Sigmoid colon (tissue), 7 donors: ENCODE data around the gene SNX20. TPM values are rescaled to one million over a fixed set of nuclear protein-coding genes. Genes with fewer than 3 reads are reported as not detected.

Experiments
- DNase-seq: peaks from one replicate; pipeline ENCODE4 v3.0.0-alpha.2; 2019
- H3K27ac ChIP-seq, 4 donors: fragments of 200-600 bp; sonication (generic); one replicate each; pipeline ENCODE4 v1.5.1; 2016 to 2019; ENCODE audit warnings: mild to moderate bottlenecking in 1 of 4
- H3K27me3 ChIP-seq, 3 donors: fragments of 200-600 bp; sonication (generic); one replicate each; pipeline ENCODE4 v1.5.1; 2019; ENCODE audit warnings: mild to moderate bottlenecking in 1 of 3
- H3K36me3 ChIP-seq, 4 donors: fragments of 200-600 bp; sonication (generic); one replicate each; pipeline ENCODE4 v1.5.1; 2016 to 2019
- H3K4me1 ChIP-seq, 4 donors: fragments of 200-600 bp; sonication (generic); one replicate each; pipeline ENCODE4 v1.5.1; 2017 to 2019
- H3K4me3 ChIP-seq, 4 donors: fragments of 200-600 bp; sonication (generic); one replicate each; pipeline ENCODE4 v1.5.1; 2017 to 2019; ENCODE audit warnings: mild to moderate bottlenecking in 2 of 4, moderate library complexity in 1 of 4
- H3K9me3 ChIP-seq, 4 donors: fragments of 200-600 bp in 3 of 4; sonication (generic) in 3 of 4; one replicate each; pipeline versions ENCODE4 v1.5.1 to v1.6.1; 2013 to 2019
- EP300 ChIP-seq, 4 donors: sonication (generic); formaldehyde crosslinking; IDR thresholded peaks; one replicate each; pipeline ENCODE4 v1.6.1; 2017; ENCODE audit warnings: antibody characterized with exemption in 4 of 4
- POLR2A ChIP-seq, 2 donors: fragments of 450-650 bp; IDR thresholded peaks; one replicate each; pipeline ENCODE4 v1.6.1; 2016; ENCODE audit warnings: antibody characterized with exemption in 2 of 2, mild to moderate bottlenecking in 2 of 2, moderate library complexity in 2 of 2
- POLR2AphosphoS5 ChIP-seq, 4 donors: sonication (generic); formaldehyde crosslinking; IDR thresholded peaks; one replicate each; pipeline ENCODE4 v1.6.1; 2017; ENCODE audit warnings: antibody characterized with exemption in 4 of 4
- WGBS, 2 donors: extraction: QIAGEN DNeasy Blood & Tissue Kit; methylation state at CpG; one replicate each; pipeline ENCODE4 v1.1.7; 2013; 5-methylcytosine and 5-hydroxymethylcytosine counted together
- intact Hi-C: fragments of 100-400 bp; cut with DNase I; formaldehyde crosslinking; loops from one replicate; pipeline ENCODE4 v1.15.1; 2023
- polyA plus RNA-seq, 3 donors: library from polyadenylated mRNA; stranded (reverse); fragments of 200-250 nt; gene quantifications; one replicate each; pipeline ENCODE4 v1.2.3, GENCODE V29; 2013
- total RNA-seq, 4 donors: library from RNA; depleted of rRNA; stranded (reverse); fragments of >200 nt; gene quantifications; one replicate each; pipeline ENCODE4 v1.1.0, GENCODE V29; 2016
- TF ChIP-seq, protein P1 (sequence below), 4 experiments: fragments of 450-650 bp in 3 of 4; fragments of 200-600 bp in 1 of 4; IDR thresholded peaks; one replicate each; pipeline ENCODE4 v1.5.1; 2016 to 2019; ENCODE audit warnings: antibody characterized with exemption in 4 of 4, mild to moderate bottlenecking in 3 of 4, moderate library complexity in 2 of 4
- donor health status: healthy with polysubstance abuse.
- donor health status: Bipolar disorder and iron deficiency.
- donor health status: healthy.

Gene SNX20
- total and polyA plus RNA-seq, 7 donors: 0.60 to 9.3 (median 1.8) TPM

DNA sequence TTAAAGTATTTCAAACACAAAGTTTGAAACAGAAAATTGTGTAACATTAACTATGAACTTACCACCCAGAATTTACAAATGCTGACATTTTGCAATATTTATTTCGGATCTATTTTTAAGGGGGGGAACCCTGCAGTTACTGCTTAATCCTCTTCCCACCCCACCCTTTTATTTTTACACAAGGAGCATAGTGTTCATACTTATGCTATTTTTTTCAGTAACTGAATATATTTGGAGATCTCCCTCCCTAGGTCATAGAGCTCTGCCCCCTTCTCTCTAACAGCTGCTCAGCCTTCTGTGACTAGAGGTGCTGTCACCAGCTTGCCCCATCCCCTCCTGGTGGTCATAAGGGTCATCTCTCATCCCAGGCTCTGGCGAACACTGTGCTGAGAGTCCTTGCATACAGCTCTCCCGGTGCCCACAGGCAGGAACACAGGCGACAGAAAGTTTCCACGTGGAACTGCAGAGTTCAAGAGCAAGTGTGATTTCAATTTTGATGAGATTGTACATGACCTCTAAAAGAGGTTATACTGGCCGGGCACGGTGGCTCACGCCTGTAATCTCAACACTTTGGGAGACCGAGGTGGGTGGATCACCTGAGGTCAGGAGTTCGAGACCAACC, 44.2 kb downstream of the SNX20 start:
- Histone ChIP-seq H3K4me1 (no peaks in the 10 kb centered on the region), H3K36me3 (peaks cover 0 to 25% (median 11%) of the 10 kb centered on the region in 4 donors), H3K27ac (no peak overlapping the region), H3K27me3 (no peaks in the 10 kb centered on the region), H3K9me3 (no peaks in the 10 kb centered on the region), H3K4me3 (no peak overlapping the region)
- no peak for DNase-seq
- intact Hi-C loops: no loop called here
- WGBS, 2 donors: 90 to 92% methylated on average over 10 of the region's 10 CpGs
- TF ChIP-seq POLR2AphosphoS5 (IDR thresholded peaks at IDR 0.05) (no peak), POLR2A (IDR thresholded peaks at IDR 0.05) (no peak), EP300 (IDR thresholded peaks at IDR 0.05) (no peak)
- TF ChIP-seq, protein P1, sequence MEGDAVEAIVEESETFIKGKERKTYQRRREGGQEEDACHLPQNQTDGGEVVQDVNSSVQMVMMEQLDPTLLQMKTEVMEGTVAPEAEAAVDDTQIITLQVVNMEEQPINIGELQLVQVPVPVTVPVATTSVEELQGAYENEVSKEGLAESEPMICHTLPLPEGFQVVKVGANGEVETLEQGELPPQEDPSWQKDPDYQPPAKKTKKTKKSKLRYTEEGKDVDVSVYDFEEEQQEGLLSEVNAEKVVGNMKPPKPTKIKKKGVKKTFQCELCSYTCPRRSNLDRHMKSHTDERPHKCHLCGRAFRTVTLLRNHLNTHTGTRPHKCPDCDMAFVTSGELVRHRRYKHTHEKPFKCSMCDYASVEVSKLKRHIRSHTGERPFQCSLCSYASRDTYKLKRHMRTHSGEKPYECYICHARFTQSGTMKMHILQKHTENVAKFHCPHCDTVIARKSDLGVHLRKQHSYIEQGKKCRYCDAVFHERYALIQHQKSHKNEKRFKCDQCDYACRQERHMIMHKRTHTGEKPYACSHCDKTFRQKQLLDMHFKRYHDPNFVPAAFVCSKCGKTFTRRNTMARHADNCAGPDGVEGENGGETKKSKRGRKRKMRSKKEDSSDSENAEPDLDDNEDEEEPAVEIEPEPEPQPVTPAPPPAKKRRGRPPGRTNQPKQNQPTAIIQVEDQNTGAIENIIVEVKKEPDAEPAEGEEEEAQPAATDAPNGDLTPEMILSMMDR (IDR thresholded peaks at IDR 0.05): no peak

DNA sequence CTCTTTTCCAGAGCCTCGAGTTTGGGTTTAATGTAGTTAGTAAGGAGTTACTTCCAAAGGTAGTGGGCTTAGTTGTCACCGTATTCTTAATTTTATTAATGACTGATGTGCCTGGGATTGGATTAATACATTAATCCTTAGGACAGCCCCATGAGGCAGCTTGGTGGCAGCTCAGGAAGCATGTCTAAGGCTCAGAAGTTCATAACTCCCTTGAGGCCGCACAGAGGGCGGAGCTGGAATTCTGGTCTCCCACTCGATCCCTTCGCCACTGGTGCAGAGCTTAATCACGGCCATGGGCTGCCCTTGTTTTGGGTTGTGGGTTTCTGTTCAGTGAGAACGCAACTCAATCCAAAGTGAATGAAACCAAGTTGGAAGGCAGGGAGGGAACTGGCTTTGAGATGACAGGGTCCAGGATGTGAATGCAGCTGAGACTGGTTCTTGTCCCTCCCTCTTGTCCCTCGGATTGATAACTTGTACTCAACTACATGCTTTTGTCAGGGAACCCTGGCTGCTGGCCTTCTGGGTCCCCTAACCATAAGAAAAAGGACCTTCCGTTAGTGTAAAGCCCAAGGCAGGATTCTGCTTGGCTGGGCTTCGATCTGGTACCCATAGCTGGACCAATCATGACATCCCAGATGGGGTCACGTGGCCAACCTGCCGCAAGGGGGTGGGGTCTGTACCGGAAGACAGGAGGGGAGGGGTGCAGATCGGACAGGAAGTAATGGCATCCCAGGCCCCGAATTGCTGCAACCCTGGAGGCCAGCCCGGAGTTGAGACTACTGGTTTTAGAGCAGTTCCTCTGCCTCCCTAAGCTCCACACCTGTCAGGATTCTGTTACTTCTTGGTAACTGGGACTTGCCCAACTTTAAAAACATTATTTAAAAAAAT, 45.4 kb downstream of the SNX20 start:
- H3K4me3 ChIP-seq: no peak overlapping the region
- 77 to 78% methylated on average over 17 of the region's 17 CpGs for WGBS, 2 donors
- TF ChIP-seq EP300 (IDR thresholded peaks at IDR 0.05) (no peak), POLR2AphosphoS5 (IDR thresholded peaks at IDR 0.05) (no peak), POLR2A (IDR thresholded peaks at IDR 0.05) (no peak)
- TF ChIP-seq, protein P1 (IDR thresholded peaks at IDR 0.05): no peak
- intact Hi-C loops: no loop called here
- H3K36me3 ChIP-seq: peaks cover 0 to 36% (median 14%) of the 10 kb centered on the region in 4 donors
- H3K27me3 ChIP-seq: no peaks in the 10 kb centered on the region
- DNase-seq: no peak
- H3K4me1 ChIP-seq: peaks cover 0 to 5% (median 0%) of the 10 kb centered on the region in 4 donors
- H3K9me3 ChIP-seq: no peaks in the 10 kb centered on the region
- no peak overlapping the region for H3K27ac ChIP-seq

DNA sequence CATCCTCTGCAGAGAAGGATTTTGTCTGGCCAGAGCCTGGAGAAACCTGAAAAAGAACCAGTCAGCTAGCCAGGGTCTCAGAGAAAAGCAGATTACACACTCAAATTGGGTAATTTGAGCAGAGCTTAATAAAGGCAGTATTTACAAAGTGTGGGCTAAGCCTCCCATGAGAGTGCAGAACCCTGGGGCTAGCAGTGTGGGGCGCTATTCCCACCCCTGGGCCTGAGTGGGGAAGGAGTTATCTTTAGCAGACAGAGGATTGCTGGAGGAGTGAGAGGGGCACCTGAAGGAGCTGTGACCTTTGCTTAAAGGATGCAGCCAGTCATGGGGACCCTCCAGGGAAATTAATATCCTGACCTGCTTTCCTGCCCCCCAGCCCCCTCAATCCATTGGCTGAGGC, 46.2 kb downstream of the SNX20 start:
- Histone ChIP-seq H3K4me1 (peaks cover 0 to 5% (median 0%) of the 10 kb centered on the region in 4 donors), H3K27me3 (no peaks in the 10 kb centered on the region), H3K27ac (no peak overlapping the region), H3K4me3 (no peak overlapping the region), H3K9me3 (no peaks in the 10 kb centered on the region), H3K36me3 (peaks cover 0 to 43% (median 18%) of the 10 kb centered on the region in 4 donors)
- 85 to 94% methylated on average over 1 of the region's 1 CpG for WGBS, 2 donors
- no peak for DNase-seq
- intact Hi-C loops: no loop called here
- TF ChIP-seq POLR2AphosphoS5 (IDR thresholded peaks at IDR 0.05) (no peak), EP300 (IDR thresholded peaks at IDR 0.05) (no peak), POLR2A (IDR thresholded peaks at IDR 0.05) (no peak)
- TF ChIP-seq, protein P1 (IDR thresholded peaks at IDR 0.05): no peak

DNA sequence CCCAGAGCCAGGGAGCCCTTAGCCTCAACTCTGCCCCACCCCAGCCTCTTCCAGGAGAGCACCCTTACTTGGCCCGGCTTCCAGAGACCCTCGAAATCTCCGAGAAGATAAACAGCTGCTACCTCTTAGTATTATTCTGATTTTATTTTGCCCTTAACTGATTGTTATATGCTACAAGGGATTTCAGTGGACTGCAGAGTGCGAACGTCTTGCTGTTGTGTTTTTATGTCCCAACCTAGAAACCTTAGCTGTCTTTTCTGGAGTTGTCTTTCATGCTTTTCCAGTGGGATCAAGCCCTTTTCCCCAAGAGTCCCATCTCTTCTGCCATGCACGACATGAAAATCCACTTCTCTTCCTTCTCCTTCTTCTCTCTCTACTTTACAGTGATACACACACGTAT, 47.0 kb downstream of the SNX20 start:
- TF ChIP-seq POLR2A (IDR thresholded peaks at IDR 0.05) (no peak), POLR2AphosphoS5 (IDR thresholded peaks at IDR 0.05) (no peak), EP300 (IDR thresholded peaks at IDR 0.05) (no peak)
- TF ChIP-seq, protein P1 (IDR thresholded peaks at IDR 0.05): no peak
- Histone ChIP-seq H3K36me3 (peaks cover 0 to 46% (median 19%) of the 10 kb centered on the region in 4 donors), H3K9me3 (no peaks in the 10 kb centered on the region), H3K27me3 (no peaks in the 10 kb centered on the region), H3K4me1 (peaks cover 0 to 5% (median 0%) of the 10 kb centered on the region in 4 donors), H3K4me3 (no peak overlapping the region), H3K27ac (no peak overlapping the region)
- DNase-seq: no peak
- intact Hi-C loops: no loop called here
- 93 to 94% methylated on average over 7 of the region's 7 CpGs for WGBS, 2 donors
